Stimulated activated CD4-positive, alpha-beta T cell treated with anti-CD3 and anti-CD28 coated beads, Interleukin-12 subunit alpha, Interleukin-12 subunit beta, amount 100 ng/mL, for 24 hours (primary cell): Measurements from ENCODE around the gene CA10.

ENCODE experiments used
- DNase-seq, 2 experiments: peaks; one replicate each; pipeline ENCODE4 v3.0.0-alpha.2; 2020; ENCODE audit warnings: low read depth in 2 of 2

Gene CA10

DNA sequence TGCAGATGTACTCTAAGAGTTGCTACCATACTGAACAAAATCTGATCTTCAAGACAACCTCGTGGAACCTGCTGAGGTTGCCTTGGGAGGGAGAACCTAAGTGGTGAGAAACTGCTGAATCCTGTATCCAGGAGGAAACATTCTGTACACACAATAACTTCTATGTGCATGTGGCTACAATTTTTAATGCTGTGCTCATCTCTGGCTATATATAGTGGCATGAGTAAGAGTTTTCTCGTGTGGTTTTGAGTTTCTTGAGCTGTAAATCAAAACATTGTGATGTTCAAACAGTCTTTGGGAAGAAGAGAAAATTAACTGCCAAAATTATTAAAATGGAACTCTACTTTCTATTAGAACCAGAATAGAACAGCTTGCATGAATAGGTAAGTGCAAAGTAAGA is 206.8 kb downstream of the CA10 start:
- no peak for DNase-seq

DNA sequence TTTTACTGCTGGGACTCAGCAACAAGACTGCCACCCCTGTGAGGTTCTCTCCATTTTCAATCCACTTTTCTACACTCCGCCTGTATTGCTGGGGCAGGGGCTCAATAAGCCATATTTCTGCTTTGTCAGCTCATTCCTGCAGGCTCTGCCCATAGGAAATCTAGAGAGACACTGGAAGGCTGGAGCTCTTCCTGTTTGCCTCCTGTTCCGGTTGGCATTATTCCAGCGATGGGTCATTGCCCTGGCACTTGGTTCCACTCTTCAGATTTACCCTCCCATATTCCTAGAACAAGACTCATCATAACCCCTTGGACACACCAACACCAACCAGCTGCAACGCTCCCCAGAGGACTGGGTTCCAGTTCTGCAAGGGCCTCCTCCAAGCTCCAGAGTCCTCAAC is 210.4 kb downstream of the CA10 start:
- no peak for DNase-seq

DNA sequence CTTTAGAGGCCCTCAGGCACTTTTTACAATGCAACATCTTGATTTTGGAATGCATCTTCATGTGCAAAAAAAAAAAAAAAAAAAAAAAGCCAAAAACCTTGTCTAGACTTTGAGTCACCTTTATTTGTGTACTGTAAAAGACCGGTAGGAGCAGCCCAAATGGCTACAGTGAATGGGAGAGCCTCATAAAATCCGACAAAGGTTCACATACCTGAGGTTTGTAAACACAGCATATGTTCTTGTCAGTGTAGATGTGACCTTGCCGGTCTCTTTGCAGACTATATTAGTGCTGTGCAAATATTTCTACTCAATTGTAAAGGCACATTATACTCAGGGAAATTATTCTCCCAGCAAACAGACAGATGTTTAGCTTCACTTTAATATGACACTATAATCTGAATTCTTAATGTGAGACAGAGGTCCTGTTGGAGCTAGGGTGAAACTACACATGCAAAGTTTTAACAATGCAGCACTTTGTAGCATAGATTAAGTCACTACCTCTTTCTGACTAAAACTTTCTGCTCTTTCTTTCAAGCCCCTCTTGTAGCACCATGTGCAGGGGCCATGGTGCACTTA is 211.3 kb downstream of the CA10 start:
- DNase-seq, result no peak

DNA sequence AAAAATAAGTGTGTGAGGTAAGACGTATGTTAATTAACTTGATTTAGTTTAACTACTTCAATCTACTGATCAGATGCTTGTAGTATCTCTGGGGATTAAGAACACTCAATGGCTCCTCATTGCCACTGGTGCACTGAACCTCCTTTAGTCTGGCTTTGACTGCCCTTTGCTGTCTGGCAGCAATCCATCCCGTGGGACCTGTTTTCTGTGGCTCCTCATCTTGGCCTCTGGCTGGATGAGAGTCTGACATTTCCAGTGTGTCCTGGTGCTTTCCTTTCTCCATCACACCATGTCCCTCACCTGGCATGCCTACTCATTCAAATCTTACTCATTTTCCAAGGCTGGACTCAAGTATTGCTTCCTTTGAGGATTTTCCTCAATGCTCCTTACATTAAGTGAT is 212.2 kb downstream of the CA10 start:
- no peak for DNase-seq

DNA sequence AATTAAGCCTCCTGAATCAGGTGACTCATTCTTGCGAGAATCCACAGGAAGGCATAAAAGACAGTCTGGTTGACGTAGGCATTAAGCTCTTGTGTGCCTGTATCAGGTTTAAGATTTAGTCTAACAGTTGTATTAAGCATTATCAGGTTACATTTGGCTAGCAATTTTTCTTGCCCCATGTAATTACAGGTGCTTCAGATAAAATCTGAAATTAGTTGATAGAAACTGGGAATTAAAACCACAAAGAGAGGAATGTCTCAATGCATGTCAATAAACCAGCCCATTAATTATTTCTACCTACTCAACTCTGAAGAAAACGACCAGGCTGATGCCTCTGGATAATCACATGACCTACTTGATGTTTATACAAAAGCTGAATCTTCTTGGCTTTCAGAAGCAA is 217.2 kb downstream of the CA10 start:
- no peak for DNase-seq

DNA sequence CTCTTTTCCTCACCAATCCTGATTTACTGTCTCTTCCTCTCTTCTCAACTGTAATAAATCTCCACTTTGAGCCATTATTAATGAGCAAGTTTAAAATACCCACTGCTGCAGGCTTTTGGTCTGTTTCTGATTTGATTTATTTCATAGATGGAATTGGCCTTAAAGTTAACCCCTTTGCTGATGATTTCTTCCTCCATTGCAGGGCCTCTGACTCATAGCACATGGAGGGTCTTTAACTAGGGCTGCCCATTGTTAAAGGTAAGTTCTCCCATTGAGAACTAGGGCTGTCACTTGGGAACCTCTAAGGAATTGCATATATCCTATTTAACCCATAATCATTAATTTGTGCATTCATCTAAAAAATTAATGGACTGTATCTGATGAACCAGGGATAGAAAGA is 221.2 kb downstream of the CA10 start:
- DNase-seq, result no peak

DNA sequence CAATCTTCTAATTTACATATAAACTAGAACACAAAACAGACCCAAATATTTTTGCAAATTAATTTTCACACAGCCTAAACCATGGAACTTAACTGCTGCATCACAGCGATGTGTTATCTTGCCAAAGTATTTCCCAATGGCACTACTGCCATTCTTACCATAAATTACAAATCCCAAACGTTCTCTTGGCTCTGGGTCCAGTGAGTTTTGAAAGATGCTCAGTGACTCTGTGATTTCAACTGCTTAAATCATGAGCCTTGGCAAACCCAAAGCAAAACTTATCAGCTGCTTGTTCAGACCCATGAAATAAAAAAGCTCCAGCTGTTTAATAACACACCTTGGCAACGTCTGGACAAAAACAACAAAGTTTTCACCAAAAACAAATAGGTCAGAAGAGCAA is 223.0 kb downstream of the CA10 start:
- no peak for DNase-seq

DNA sequence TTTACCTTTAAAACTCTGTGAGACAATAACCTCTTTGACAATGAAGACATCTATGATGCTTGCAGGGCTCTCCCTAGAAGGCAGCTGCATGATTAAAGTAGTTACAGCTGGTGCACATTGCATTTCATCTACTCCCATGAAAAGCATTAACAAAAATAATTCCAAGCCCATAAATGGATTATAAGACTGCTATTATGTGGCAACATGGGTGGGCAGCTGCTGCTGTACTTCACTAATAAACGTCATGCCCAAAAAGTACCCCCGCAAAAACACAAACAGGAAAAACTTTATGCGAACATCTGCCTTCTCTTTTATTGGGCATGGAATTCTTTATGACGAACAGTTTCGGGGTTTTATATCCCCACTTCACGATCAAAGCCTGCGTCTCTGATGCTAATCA is 224.9 kb downstream of the CA10 start:
- DNase-seq, result no peak

DNA sequence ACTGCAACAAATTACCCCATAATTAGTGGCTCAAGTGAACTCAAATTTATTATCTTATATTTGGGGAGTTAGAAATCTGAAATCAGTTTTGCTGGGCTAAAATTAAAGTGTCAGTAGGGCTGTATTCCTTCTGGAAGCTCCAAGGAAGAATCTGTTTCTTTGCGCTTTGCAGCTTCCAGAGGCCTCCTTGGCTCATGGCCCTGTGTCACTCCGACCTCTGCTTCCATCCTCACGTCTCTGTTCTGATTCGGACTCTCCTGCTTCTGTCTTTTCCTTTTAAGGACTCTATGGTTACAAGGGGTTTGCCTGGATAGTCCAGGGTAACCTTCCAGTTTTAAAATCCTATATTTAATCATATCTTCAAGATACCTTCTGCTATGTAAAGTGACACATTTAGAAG is 232.1 kb downstream of the CA10 start:
- no peak for DNase-seq

DNA sequence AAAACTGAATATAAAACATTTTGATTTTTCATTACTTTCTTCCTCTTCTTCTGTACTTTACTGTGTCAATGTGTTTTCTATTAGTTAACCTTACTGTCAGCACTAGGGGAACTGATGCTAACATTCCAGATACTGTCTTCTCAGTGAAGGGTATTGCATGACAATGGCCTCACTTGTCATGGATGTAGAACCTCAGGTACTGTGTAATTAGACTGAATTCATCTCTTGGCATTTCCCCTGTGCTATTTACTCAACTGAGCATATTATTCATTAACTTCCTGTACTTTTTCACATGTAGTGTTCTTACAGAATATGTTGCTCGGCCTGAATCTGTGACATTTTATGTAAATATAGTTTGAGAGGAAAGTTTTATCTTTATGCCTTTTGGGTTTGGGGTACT is 237.0 kb downstream of the CA10 start:
- DNase-seq, result no peak

DNA sequence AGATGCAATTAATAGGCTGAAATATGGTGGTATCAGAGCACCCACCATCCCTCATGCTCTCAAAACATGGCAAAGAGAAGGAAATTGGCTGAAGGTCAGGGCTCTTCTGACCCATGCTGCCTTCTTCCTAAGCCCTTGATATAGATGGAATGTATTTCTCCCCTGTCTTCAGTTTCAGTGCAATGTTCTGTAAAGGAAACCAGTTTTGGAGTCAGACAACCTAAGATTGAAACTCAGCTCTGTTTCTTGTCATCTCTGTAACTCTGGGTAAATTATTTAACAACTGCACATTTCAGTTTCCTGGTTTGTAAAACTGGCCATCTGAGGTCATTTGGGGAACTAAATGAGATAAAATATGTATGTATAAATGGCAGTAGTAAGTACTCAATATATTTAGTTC is 243.9 kb downstream of the CA10 start:
- DNase-seq, result no peak

DNA sequence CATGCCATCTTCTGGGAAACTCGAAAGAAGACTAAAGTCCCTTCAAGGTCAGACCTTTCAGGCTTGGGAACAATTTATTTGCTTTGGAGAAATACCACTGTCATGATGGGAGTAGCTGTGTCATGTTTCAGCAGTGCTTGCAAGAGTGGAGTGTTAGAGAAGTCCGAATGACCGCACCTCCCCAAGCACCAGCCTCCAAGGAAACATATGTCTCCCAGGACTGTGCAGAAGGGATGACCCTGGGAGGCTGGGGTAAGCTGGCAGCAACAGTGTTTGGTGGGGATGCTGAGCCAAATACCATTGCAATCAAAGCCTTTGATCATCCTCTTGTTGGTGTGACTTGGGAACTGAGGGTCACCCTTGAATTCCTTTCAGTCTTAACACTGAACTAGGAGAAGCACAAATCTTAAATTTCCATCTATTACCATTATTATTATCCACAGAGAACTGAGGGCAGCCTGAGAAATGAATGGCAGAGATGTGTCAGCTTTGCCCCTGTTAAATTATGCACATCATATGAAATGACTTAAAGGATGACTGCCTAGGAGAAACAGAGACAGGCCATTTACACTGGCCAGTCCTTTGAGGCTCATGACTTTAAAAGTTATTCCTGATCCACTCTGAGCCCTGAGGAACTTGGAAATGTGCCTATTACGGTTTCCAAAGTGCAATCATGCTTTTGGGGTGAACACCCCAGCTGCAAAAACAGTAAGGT is 244.9 kb downstream of the CA10 start:
- DNase-seq, result no peak

DNA sequence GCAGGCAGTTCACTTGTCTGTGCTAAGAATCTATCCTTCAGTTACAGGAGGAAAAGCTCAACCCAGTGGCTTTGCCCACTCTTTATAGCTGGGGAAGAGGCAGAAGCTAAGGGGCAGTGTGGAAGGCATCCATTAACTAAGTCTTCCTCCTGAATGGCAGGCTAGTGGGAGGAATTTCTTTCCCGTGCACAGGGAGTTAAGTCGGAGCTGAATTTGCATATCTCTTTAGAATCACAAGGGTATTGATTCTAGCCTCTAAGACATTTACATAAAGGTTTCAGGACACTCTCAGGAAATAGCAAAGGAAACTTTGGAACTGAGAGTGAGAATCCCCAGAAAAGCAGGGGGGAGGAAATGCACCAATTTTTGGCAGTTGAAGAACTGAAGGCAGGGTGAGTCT is 245.6 kb downstream of the CA10 start:
- DNase-seq, result no peak

DNA sequence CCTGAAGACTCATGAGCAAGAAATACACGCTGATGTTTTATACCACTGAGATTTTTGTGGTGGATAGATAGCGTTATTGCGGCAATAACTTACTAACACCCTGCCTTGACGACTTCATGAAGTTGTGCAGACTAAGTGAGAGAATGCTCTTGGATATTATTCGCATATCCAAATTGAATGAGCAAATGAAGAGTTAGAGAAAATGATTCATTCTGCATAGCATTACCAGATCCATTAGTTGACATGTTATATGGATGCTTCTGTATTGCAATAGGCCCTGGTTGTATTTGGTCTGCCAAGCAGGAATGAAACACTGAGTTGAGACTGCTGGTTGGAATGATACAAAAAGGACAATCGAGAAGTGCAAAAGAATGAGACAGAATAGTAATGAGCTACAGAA is 247.3 kb downstream of the CA10 start:
- DNase-seq, result no peak

DNA sequence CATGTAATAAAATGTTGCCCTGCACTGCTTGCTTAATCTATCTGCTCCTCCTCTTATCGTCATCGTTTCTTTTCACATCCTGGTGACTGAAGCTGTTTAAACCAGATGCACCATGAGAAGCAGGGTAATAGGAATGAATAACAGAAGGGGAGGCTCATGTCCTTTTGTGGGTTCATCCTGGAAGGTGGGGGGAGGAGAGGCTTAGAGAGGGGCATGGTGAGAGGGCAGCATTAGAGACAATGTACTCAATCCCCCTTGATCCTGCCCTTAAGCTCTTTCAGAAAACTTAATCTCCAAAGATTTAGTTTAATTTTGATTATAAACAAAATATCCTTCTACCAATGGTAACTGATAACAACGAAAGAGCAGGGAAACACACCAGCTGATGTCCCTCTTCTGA is 248.5 kb downstream of the CA10 start:
- no peak for DNase-seq

DNA sequence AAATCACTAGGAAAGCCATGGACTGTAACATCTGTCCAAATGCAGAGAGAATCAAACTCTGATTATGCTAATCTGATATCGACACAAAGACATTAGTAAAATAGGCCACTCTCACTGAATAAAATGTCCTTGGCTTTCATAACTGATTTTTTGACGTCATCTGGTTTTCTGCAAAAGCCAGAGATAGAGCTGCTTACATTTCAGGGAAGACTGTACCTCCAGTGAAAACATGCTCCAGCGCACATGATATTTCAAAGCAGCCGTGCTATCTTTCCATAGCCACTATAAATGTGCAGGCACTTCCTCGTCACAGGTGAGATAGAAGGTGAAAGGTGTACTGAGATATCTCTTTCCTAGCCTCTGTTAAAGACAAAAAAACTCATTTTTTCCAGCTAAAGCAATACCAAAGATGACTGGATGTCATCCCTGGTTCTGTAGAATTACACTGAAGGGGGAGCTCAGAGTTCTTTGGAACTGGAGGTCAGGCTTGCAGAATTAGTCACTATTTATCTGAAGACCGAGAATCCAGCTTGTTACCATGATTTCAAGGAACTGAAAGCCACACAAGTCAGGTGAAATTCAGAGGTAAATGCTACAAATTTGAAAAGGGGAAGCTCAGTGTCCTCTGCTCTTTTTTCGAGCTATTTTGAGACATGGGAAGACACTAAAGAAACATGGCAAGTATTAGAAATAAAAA is 249.5 kb downstream of the CA10 start:
- DNase-seq, result no peak

DNA sequence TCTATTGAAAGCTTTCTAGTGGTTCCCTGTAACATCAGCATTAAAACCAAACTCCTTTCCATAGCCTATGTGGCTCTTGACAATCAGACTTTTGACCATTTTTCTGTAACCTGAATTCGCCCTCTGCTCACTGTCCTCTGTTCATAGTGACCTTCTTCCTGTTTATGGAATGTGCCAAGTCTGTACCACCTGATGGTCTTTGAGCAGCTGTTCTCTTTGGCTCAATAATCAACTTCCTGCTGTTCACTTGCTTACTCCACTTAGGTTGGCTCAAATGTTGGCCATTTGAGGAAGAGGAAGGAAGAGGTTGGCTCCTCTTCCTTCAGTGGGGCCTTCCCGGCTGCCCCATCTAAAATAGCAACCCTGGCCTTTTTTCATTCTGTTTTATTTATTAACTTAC is 251.5 kb downstream of the CA10 start:
- no peak for DNase-seq

DNA sequence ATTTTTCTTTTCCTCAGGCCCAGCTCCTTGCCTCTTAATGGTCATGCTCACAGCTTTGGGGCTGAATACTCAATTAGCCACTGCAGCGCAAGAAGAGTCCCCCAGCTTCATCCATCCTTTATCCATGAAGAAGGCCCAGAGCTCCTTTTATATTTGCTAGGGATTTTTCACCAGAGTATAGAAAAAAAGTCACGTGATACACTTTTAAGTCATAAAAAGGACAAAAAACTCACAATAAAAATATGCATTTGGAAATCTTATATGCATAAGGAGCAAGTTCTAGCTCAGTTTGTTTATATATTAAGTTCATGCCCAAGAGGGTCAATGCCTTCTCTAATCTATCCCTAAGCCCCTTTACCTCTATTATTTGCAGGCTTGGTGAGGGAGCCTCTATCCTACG is 254.1 kb downstream of the CA10 start:
- DNase-seq, result no peak

DNA sequence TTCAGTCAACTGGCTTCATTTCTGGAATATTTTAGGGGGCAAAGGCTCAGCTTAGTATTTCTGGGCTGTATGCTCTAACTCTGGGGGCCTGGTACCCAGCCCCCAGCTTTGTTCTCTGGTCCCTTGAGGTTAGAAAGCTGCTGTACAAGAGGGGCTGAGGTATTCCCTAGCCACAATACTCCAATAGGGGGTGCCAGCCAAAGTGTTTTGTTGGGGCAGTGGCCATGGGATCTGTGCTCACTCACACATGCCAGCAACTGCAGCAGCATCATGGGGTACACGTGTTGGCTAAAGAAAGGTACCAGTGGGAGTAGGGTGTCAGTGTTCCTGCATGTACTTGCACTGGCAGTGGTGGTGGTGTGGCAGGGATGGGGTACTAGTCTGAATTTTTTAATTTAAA is 257.3 kb downstream of the CA10 start:
- DNase-seq, result no peak

DNA sequence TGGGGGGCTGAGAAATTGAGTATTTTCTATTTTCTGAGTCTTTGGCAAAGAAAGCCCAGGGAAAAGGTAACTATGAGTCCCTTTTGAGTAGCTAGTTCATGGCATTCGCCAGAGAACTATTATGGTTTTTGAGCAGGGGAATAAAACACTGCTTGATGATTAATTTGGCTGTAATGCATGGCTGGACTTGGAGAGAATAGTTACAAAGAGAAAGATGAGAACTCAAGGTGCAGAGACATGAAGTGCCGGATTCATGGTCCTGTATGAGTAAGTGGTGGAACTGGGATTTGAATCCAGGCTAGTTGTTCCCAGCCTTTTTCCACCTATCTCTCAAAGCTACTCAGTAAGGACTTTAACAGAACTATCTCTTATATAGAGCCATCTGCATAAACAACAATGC is 266.6 kb downstream of the CA10 start:
- no peak for DNase-seq

DNA sequence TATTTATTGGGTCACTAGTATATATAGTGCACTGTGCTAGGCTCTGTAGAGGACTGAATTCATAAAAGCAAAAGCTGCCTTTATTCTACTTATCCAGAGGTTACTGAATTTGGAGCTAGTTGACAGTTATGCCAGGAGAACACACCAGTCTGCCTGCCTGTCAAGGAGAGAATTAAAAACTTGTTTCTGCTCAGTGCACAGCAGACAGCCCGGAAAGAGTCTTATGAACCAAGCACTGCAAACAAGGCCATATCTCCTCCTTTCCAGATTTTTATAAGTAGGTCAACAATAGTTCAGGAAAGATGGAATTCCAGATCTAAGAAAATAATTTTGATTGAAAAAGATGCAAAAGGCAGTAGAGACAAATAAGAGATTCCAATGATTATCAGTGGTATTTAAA is 267.8 kb downstream of the CA10 start:
- DNase-seq, result no peak

DNA sequence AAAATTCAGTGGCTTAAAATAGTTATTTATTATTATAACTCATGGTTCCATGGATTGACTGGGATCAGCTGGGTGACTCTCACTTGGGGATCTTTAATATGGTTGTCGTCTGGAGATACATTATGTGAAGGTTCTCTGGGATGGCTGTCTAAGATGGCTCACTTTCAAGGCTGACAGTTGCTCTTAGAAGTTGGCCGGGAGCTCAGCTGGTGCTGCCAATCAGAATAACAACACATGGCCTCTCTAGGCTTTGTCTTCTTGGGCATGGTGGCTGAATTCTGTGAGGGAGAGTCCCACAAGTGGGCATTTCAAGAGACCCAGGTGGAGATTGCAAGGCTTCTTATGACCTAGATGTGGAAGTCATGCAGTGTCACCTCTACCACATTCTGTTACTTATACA is 269.7 kb downstream of the CA10 start:
- DNase-seq, result no peak

DNA sequence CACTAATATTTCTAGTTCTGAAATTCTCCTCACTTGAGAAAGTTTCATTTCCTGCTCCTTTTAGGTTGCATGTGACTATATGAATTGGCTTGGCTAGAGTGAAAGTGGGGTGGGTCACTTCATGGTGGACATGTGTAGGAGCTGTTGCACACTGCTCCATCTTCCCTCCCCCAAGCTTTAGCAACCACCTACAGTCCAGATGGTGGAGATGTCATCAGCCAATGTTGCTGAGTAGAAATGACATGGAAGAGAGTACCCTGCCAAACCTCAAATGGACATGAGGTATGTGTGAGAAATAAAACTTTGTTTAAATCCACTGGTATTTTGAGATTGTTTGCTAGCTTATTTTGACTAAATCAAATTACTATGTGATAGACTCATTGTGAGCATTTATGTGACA is 281.5 kb downstream of the CA10 start:
- DNase-seq, result no peak

DNA sequence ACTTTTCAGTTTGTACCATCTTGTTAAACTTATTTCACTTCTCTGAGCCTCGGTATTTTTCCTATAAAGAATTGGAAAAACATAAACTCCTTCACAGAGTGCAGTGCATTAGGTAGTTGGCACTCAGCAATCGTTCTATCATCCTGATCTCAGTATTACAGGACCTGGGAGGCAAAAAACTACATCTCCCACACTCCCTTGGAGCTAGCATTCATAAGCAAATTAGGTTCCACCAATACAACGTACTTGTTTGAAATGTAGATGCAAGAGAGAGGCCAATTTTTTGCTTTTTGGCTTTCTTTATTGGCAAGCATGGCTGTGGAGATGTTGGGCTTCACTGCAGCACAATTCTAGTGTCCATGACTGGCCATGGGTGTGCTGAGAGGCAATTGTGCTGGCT is 285.2 kb downstream of the CA10 start:
- DNase-seq, result no peak
